Measurements from ENCODE around the gene GPRC5C.
"Not testable (repeated sequence)": the region's sequence is repeated elsewhere in the genome, so short reads cannot be mapped to it uniquely, and the experiment has no call there.

Gene GPRC5C

GRCh38 chr17:74475189-74475588 lies 43.3 kb downstream of the GPRC5C start:
- DNase-seq, result no peak

GRCh38 chr17:74477411-74477810 lies 45.5 kb downstream of the GPRC5C start:
- DNase-seq, result no peak

GRCh38 chr17:74478420-74479100 lies 46.7 kb downstream of the GPRC5C start:
- peak; percentile 92 to 98 (median 96) for DNase-seq

- DNase-seq, result no peak
Observed at GRCh38 chr17:74480290-74480689, 48.4 kb downstream of the GPRC5C start.

GRCh38 chr17:74481621-74482020 lies 49.7 kb downstream of the GPRC5C start:
- DNase-seq, result no peak

GRCh38 chr17:74484066-74484465 lies 52.2 kb downstream of the GPRC5C start:
- no peak for DNase-seq

GRCh38 chr17:74485022-74485743 lies 53.3 kb downstream of the GPRC5C start:
- no peak for DNase-seq

GRCh38 chr17:74485841-74486240 lies 54.0 kb downstream of the GPRC5C start:
- no peak for DNase-seq

- DNase-seq, result not testable (repeated sequence)
Observed at GRCh38 chr17:74488276-74488675, 56.4 kb downstream of the GPRC5C start.

GRCh38 chr17:74490716-74491115 lies 58.8 kb downstream of the GPRC5C start:
- DNase-seq, result no peak

GRCh38 chr17:74491626-74492025 lies 59.7 kb downstream of the GPRC5C start:
- DNase-seq, result peak; percentile 80 to 94 (median 92)

GRCh38 chr17:74493331-74493833 lies 61.5 kb downstream of the GPRC5C start:
- peak; percentile 84 to 87 (median 86) for DNase-seq

All from suppressor macrophage treated with lipopolysaccharide for 1 hour (primary cell).